GM21576 (cell line): ENCODE results near the gene SIDT1.

Experiments used
- ATAC-seq: cut with Tn5 transposase; IDR thresholded peaks from one replicate; pipeline ENCODE4 v1.9.1; 2021; ENCODE audit warnings: mild to moderate bottlenecking, moderate library complexity; ENCODE audit not compliant: unreplicated experiment

SIDT1 gene

DNA sequence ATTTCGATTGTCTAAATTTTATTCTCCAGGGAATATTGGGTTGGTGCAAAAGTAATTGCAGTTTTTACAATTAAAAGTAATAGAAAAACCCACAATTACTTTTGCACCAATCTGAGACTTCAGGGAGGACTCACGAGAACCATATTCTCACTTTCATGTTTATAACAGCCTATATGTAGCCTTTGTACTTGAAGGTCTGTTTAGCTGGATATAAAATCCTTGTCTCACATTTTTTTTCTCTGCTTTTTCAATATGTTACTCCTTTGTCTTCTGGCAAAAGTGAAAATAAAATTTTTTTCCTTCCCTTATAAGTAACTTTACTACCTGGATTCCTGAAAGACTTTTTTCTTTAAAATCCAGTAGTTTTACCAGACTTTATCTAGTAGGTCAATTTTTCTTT is 9.2 kb downstream of the SIDT1 start:
- ATAC-seq, result no peak

DNA sequence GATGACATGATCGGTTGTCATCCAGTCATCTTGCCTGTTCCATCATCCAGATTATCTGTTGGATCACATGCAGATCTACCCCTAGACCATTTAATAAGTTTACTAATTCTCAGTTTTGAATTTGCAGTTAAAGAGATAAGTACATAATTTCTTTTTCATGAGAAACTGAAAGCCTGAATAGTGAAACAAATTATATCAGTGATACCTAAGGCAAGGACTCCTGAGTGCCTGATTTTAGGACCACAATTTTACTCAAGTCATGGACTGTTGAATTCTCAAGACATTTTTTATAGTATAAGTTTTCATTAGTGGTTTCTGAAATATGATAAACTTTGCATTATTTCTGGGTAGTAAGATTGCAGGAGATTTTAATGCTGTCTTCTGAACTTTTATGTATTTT is 13.2 kb downstream of the SIDT1 start:
- no peak for ATAC-seq

DNA sequence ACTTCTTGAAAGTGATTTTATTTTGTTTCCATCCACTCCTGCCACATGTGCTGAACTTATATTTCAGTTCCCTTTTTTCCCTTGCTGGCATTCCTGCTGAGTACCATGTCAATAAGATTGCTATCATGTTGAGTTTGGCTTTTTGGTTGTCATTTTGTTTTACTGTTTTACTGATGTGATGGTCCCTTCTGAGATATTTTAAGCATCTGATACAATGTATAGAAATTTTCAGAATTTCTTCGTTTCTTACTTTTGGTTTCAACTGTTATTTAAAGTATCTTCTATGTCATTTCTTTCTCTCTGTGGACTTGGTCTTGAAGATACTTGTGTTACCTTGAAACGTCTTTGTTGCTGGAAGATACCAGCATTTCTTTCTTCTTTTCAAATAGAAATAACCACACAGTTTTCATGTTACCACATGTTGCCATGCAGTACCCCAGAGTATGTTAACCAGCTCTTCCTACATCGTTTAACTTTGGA is 14.1 kb downstream of the SIDT1 start:
- peak; percentile 93 for ATAC-seq

DNA sequence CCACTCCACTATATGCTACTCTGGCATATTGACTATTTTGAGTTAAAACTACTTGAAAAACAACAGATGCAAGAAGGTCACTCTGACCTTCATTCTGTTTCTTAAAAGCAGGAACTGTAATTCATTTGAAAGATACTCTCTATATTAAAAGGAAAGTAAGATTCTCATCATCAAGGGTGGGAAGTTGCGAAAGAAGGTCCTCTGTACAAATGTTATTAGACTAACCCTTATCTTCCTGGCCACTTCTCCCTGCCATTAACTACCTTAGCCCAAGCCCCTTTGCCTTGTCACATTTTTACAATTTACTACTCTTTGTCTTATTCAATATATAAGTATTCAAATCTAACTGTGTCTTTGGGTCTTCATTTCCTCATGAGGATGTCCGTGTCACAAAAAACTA is 16.1 kb downstream of the SIDT1 start:
- no peak for ATAC-seq

DNA sequence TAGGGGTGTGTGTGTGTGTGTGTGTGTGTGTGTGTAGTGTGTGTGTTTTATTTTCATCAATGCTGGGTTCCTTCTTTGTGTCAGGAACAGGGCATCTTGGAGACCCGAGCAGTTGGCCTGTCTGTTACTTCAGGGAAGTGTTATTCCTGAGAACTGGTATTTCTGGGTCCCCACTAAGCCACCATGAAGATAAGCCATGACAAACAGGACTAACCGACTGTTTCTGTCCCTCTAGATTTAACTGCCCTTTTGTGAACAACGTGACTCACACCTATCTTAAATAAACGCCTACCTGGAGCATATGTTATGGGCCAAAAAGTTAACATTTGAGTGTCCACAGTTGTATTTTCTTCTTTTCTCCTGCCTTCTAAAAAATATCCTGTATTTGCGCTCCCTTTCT is 19.5 kb downstream of the SIDT1 start:
- no peak for ATAC-seq

DNA sequence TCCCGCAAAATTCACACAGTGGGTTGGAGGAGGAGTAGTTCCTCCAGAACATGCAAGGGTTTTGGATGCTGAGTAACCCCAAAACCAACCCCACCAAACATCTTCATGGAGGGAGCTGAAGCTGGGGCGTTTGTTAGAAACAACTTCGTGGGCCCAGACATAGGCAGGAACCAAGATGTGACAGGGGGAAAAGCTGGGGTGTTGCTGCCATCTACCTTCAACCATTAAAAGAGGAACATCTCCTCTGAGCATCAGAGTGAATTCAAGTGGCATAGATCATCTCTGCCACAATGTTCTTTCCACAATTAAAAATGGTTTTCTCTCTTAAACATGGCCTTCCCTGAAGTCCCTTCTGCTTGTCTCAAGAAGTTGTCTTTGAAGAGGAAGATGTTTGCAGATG is 20.5 kb downstream of the SIDT1 start:
- peak; percentile 68 for ATAC-seq

DNA sequence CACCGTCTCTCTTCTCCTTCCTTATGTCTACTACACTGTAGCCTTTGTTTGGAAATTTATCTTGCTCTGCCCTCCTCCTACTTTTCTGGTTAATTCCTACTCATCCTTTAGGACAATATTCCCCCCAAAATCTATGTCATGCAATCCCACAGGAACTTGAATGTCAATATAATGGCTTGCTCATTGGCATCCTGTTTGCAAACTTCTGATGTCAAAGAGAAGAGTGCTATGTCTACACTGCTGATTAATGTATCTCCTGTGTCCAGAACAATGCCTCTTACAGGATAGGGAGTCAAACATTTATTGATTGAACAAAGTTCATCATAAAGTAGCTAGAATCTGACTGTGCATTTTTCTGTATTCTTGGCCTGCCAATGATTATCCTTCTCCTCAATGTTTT is 22.8 kb downstream of the SIDT1 start:
- no peak for ATAC-seq

DNA sequence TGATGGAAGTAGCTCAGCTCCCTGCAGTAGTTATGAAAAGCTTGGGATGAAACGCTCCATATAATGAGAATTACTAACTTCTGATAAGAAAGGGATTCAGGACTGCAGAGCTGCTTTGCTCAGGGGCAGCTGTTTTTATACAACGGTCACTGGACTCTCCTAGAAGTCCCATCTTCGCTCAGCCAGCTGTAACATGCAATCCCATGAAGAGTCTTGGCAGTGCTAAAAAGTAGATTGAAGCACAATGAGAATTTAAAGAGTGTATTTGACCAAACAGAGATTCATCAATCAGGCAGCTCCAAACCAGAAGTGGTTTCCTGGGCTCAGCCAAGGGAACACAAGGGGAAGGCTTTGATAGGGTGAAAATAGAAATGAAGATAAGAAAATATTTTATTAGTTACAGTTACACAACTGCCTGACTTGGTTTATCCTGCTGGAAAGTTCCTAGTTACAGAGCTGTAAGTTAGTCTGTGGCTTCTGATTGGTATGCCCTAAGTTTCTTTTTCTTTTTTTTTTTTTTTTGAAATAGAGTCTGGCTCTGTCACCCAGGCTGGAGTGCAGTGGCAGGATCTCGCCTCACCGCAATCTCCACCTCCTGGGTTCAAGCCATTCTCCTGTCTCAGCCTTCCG is 24.1 kb downstream of the SIDT1 start:
- no peak for ATAC-seq

DNA sequence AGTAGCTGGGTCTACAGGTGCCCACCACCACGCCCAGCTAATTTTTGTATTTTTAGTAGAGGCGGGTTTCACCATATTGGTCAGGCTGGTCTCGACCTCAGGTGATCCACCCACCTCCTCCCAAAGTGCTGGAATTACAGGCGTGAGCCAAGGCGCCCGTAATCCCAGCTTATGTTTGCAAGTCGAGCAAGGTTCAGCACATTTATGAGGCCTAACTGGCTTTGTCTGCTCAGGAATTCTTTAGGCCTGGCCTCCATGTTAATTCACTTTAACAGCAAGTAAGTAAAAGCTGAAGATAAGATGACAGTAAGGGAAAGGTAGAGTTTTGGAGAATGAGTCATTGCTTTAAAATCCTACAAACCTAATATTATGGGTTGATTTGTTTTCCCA is 24.6 kb downstream of the SIDT1 start:
- no peak for ATAC-seq

DNA sequence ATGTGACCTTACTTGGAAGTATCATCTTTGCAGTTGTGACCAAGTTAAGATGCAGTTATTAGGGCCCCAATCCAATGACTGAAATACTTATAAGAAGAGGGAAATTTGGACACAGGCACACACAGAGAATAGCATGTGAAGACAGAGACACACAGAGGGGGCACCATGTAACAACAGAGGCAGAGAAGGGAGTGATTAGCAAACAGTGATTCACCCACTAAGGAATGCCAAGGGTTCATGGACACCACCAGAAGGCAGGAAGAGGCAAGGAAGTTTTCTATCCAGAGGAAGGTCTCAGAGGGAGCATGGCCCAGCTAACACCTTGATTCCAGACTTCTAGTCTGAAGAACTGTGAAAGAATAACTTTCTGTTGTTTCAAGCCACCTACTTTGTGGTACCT is 25.0 kb downstream of the SIDT1 start:
- no peak for ATAC-seq

DNA sequence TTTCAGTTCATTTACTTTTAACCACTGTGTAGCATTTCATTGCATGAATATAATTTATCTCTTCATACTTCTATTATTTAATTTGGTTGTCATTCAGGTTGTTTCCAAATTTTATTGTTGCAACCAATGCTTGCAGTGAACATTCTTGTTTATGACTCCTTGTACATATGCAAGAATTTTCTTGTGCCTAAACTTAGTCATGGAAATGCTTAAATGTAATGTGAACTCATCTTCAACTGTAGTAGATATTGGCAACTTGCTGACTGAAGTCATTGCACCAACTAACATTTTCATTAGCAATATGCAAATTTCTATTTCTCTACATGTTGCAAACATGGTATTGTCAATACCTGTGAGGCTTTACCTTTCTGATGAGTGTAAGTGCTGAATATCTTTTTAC is 26.7 kb downstream of the SIDT1 start:
- ATAC-seq, result no peak

DNA sequence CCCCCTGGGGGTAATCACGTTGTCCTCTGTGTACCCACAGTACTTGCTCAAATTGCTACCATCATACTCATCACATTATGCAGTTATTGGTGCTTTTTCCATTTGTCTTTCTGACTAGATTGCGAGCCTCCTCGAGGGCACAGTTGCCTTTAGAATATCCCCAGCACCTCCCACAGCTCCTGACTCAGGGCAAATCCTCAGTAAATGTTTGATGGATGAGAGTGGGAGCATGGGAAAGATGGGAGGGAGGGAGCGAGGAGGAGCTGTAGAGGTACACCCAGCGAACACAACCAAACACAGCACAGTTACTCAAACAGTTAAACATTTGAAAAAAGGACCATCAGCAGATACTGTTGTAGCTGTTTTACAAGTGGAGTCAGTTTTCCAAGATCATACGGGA is 27.9 kb downstream of the SIDT1 start:
- no peak for ATAC-seq

DNA sequence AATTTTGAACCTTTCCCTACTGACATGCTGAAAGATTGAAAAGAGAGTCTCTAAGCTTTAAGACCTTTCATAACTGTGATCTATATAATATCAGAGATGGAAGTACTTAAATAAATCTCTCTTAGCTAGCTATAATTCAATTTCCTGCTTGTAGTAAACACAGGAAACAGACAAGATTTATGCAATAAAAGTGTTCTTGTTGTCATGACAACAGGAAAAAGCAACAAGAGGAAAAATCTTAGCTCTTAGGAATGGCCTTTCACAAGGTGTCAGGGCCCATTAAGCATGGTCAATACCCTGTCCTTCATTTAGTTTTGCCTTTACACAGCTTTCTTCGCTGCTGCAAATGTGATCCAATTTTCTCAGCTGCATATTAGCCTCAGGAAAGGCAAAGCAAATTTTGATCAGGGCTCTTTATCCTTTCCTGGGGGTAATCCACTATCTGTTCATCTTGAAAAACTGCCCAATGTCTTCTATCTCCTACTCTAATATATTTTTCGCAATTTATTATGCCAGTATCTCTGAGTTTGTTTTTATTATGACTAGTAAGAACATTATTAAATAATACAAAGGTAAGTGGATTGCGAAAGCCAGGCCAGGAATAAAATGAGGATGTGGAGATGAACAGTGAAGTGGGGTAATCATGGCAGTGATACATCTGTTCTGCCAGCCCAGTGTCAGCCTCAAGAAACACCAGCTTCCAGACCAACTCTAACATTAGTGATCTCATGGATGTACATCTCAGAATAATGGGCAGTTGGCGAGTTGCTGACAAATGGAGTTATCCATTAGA is 28.7 kb downstream of the SIDT1 start:
- no peak for ATAC-seq

DNA sequence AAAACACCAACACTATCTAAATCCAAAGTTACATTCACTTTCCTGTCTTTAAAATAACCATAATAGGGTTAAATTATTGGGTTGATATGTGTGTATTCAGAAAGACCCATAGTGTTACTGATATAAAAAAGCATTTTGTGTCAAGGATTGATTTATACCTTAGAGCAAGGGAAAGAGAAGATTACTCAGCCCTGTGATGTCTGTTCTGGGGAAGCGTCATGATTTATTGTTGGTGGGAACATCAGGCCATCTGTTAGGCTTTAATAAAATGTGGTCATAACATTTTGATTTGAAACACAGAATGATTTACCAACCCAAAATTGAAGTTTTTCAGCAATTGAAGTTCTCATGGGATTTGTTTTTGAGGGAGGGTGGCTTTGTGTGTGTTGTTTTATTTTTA is 33.2 kb downstream of the SIDT1 start:
- ATAC-seq, result no peak

DNA sequence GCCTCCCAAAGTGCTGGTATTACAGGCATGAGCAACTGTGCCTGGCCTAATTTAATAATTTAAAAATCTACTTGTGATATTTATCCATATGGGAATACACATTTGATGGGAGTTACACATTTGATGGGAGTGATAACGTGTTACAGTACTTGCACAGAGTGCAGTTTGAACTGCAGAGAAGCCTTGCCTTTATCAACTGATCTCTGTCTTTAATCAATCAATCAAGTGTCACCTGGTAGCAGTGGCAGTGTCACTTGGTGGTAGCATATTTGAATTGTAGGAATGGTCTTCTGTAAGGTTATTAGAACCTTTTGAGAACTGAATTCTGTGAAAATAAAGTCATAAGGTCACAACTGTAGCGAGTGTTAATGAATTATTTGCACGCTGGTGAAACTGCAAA is 37.8 kb downstream of the SIDT1 start:
- no peak for ATAC-seq

DNA sequence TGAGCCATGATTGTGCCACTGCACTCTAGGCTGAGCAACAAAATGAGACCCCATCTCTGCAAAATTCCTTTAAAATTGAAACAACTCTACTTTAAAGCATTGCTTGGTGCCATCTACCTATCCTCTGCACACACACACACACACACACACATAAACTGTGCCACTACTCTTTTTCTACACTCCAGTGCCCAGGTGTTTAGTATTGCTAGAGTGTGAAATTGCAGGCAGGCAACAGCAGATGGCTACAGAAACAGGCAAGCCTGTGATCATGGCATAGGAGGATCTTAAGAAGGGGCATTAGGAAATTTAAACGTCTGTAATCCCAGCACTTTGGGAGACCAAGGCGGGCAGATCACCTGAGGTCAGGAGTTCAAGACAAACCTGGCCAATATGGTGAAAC is 39.0 kb downstream of the SIDT1 start:
- no peak for ATAC-seq

DNA sequence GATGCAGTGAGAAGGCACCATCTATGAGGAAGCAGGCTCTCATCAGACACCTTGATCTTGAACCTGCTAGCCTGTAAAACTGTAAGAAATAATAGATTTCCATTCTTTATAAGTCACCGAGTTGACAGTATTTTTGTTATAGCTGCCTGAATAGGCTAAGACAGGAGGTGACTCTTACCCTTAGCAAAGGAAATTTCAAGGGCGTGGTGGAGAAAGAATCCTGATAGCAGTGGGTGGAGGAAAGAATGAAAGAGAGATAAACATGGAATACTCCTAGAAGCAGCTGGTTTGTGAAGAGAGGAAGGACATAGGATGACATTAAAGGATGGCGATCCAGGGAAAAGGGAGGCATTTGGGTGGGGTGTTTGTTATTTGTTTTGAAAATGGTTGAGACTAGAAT is 41.4 kb downstream of the SIDT1 start:
- ATAC-seq, result no peak

DNA sequence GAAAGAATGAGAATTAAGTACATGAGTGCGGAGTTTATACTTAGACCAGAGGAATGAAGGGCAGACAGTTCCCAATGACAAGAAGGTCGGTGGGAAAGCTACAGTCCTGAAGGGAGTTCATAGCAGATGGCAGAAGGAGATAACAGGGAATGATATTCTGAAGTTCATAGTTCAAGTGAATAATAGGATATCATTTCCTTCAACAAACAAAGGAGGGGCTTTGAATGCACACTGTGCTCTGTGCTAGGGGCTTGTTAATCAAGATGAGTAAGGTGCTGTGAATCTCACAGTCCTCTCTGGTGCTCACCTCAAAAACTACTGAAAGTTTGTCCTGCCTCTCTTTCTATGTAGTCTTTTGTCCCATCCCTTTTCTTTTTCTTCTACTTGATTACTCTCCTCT is 41.9 kb downstream of the SIDT1 start:
- no peak for ATAC-seq

DNA sequence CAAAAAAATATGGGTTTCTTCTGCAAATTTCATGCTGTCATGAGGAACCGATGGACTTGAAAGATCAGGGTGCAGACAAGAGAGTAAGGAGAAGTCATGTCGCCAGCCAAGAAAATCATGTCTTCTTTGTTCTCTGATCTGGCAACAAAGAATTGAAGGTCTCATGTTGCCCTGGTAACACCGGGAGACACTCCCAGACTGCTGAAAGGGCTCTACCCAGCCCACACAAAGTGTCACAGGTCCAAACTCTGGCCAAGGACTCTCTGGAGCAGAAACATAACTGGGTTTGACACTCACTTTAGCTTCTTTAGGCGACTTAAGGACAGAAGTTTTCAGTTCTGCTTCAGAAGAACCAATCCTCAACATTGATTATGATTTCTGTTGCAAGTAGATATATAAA is 42.9 kb downstream of the SIDT1 start:
- no peak for ATAC-seq

DNA sequence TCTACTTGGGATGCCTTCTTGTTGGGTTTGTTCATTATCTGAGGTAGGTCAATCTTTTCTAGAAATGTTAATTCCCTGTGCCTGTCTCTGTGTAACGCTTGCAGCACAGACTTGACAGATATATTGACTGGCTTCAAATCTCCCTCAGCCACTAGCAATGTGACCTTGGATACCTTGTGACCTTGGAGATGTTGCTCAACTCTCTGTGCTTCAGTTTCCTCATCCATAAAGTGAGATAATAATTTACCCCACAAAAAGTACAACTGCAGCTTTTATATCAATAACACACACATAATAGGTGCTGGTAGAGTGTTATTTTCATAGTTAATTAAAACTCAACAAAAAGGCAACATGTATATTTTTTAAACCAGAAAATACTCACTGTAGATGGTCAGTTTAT is 52.9 kb downstream of the SIDT1 start:
- ATAC-seq, result no peak

DNA sequence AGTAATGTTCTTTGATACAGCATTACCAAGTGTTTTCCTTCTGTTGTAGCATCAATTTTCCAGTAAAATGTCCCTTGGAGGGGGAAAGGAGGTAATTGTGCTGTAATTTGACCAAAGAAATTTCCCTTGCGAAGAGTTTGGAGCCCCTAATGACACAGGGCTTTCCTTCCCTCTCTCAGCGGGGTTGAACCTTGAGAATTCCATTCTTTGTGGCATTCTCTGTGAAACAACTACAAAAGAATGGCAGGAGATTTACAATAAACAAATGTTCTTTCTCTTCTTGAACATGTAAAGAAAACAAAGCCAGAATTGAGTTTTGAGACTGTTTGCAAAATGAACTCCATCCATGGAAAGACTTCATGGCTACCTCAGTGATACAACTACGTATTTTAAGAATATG is 53.4 kb downstream of the SIDT1 start:
- no peak for ATAC-seq

DNA sequence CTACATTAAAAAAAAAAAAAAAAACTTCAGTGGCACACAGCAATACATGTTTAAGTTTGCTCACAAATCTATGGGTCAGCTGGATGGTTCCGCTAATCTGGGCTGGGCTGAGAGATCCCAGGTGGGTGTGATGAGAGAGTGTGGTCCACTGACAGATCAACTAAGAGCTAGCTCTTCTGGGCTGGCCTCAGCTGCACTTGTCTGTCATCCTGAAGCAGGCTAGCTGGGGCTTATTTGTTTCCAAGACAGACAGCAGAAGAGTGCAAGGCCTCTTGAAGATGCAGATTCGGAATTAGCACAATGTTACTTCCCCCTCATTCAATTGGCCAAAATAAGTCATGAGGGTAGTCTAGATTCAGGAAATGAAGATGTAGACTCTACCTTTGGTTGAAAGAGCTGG is 56.5 kb downstream of the SIDT1 start:
- no peak for ATAC-seq

DNA sequence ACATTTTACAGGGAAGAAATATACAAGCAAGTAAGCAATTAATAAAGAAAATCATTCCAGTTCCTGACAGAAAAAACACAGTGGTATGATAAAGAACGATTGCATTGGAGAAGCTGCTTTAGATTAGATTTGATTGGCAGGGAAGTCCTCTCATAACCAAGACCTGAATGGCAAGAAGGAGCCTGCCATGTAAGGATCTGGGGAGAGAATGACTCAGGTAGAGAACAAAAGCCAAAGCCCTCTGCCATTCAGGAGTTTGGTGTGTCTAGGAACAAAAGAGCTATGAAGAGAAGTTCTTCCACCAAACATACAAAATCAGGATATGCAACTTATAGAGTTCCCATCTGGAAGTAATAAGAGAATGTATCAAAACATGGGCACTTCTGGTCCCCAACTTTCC is 57.6 kb downstream of the SIDT1 start:
- ATAC-seq, result no peak
